Bronchial epithelial cell (primary cell): ENCODE results near the gene LRRC8D. TPM values are rescaled to one million over a fixed set of nuclear protein-coding genes. Genes with fewer than 3 reads are reported as not detected.
A peak's percentile ranks its signal among the peaks of the same experiment; 100 is the strongest.

ENCODE experiments used
- DNase-seq: peaks from one replicate; pipeline ENCODE4 v3.0.0-alpha.2; 2010; ENCODE audit warnings: low read depth
- FAIRE-seq: peaks from 2 replicates; lab custom pipeline; 2011; peaks lifted over from hg19 to GRCh38; lab: Jason Lieb, UNC
- H3K27me3 ChIP-seq: 2 replicates; pipeline ENCODE4 v1.5.1; 2011; ENCODE audit warnings: low read length; ENCODE audit not compliant: control insufficient read depth, insufficient read depth
- H3K36me3 ChIP-seq: 2 replicates; pipeline ENCODE4 v1.5.1; 2011; ENCODE audit warnings: low read length; ENCODE audit not compliant: control insufficient read depth, insufficient read depth
- H3K4me3 ChIP-seq: 2 replicates; pipeline ENCODE4 v1.5.1; 2011; ENCODE audit warnings: mild to moderate bottlenecking, low read depth, low read length, control low read depth
- total RNA-seq: library from RNA; depleted of rRNA; stranded (reverse); fragments of >200 nt; gene quantifications from 2 replicates; pipeline ENCODE4 v1.2.1, GENCODE V29; 2014
- TF ChIP-seq, protein P1 (sequence below): IDR thresholded peaks from 2 replicates; pipeline ENCODE4 v1.5.1; 2011; ENCODE audit warnings: mild to moderate bottlenecking, moderate library complexity, low read length, control low read depth, inconsistent platforms; ENCODE audit not compliant: insufficient read depth, severe bottlenecking

LRRC8D gene
- total RNA-seq, 1 donor from 2014 or later, result 35.8 TPM

GRCh38 chr1:89912073-89912472 is 91.2 kb downstream of the LRRC8D start:
- no peak overlapping the region for H3K4me3 ChIP-seq
- H3K36me3 ChIP-seq, result no peaks in the 10 kb centered on the region
- H3K27me3 ChIP-seq, result no peaks in the 10 kb centered on the region
- DNase-seq, result no peak
- FAIRE-seq, result no peak
- TF ChIP-seq, protein P1, sequence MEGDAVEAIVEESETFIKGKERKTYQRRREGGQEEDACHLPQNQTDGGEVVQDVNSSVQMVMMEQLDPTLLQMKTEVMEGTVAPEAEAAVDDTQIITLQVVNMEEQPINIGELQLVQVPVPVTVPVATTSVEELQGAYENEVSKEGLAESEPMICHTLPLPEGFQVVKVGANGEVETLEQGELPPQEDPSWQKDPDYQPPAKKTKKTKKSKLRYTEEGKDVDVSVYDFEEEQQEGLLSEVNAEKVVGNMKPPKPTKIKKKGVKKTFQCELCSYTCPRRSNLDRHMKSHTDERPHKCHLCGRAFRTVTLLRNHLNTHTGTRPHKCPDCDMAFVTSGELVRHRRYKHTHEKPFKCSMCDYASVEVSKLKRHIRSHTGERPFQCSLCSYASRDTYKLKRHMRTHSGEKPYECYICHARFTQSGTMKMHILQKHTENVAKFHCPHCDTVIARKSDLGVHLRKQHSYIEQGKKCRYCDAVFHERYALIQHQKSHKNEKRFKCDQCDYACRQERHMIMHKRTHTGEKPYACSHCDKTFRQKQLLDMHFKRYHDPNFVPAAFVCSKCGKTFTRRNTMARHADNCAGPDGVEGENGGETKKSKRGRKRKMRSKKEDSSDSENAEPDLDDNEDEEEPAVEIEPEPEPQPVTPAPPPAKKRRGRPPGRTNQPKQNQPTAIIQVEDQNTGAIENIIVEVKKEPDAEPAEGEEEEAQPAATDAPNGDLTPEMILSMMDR, result no peak

DNA sequence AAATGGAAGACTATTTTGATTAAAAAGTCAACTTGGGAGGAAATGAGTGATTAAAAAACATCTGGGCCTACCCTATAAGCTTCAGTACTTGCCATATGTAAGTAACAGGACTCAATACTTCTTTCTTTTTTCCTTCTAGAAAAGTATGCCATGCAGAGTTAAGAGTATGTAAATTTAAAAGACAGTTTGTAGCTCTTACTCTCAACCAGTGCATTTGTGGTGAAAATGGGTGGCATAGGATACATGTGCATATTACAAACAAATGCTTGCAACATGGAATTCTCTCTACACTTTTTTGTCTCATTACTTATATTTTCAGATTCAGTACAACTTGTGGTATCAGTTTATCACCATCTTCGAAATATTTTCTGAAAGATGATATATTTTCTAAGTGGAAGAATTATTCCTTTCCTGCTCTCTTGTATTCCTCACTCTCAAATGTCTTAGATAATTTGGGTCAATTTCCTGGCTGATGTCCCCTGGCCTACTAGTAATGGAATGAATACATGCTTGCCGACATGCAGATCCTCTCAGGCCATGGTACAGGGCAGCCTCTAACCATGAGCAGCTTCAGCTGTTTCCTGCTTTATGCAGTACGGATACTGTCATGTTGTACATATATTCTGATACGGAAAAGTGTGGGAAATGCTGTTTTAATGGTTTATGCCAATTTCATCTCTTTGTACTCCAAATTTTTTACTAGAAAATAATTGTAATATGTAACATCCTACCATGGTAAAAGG is 92.7 kb downstream of the LRRC8D start:
- H3K4me3 ChIP-seq, result no peak overlapping the region
- H3K27me3 ChIP-seq, result no peaks in the 10 kb centered on the region
- TF ChIP-seq, protein P1, result no peak
- no peak for DNase-seq
- no peaks in the 10 kb centered on the region for H3K36me3 ChIP-seq
- no peak for FAIRE-seq

DNA sequence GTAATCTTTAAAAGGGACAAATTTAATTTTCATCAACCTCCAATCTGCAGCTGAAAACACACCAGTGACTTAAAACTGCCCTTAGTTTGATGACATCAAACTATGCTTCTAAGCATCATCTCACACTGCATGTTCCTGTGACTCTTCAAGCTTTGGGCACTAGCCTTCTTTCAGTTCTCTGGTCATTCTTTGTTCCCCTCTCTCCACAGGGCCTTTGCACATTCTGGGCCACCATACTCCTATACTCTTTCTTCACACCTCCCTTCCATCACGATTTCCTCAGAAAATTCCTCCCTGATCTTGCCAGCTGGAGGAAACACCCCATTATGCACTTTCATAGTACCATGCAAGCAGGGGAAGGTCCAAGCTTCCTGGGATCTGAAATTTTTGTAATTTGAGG is 96.5 kb downstream of the LRRC8D start:
- Histone ChIP-seq H3K27me3 (no peaks in the 10 kb centered on the region), H3K36me3 (no peaks in the 10 kb centered on the region), H3K4me3 (no peak overlapping the region)
- DNase-seq, result no peak
- no peak for FAIRE-seq
- TF ChIP-seq, protein P1, result no peak

DNA sequence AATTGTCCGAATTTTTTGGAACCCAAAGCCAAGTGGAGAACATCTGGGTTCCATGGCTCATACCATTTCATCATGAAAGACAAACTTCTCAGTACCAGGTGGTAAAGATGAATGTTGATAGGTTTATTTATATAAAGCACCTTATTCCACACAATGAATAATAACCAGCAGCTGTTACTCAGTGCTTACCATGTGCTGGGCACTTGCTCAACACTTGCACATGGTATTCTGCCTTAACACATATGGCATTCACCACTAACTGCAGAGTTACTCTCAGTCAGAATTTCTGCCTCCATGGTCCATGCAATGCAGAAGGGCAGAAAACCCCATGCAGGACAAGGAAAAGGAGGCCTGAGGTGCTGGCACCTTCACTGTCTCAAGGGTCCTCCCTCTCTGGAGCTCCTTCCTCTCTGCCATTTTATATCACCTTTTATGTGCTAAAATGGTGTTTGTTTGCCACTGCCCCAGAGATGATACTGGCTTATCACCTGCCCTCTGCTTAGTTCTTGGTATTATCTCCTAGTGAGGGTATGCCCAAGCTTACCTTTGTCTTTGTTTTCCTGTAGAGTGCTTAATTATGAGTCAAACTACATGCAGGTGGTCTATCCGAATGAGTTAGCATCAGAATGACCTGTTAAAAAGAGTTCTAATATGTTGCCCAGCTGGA is 97.4 kb downstream of the LRRC8D start:
- DNase-seq (peak; percentile 77), FAIRE-seq (no peak)
- Histone ChIP-seq H3K4me3 (no peak overlapping the region), H3K36me3 (no peaks in the 10 kb centered on the region), H3K27me3 (no peaks in the 10 kb centered on the region)
- TF ChIP-seq, protein P1, result no peak

DNA sequence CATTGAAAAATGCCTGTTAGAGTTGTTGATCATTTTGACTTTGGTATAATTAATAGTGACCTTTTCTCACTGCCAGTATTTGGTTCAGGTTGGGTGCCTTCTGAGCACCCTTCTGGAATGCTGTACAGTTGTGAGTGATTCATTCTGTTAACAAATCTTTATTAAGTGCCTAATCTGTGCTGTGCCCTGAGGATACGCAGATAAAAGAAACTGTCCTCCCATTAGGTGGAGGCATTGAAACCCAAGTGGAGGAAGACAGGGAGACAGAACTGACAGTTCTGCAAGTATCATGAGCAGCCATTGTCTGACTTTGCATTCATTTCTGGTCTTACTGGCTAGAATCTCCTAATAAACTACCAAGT is 97.9 kb downstream of the LRRC8D start:
- TF ChIP-seq, protein P1, result no peak
- peak; percentile 80 for DNase-seq
- FAIRE-seq, result peak; percentile 91
- no peak overlapping the region for H3K4me3 ChIP-seq
- H3K36me3 ChIP-seq, result no peaks in the 10 kb centered on the region
- H3K27me3 ChIP-seq, result no peaks in the 10 kb centered on the region
